ENCODE data around the gene TAF5.
A peak's percentile ranks its signal among the peaks of the same experiment; 100 is the strongest.

Gene TAF5

GRCh38 chr10:103413564-103413963 is 45.8 kb downstream of the TAF5 start:
- no peak for TF ChIP-seq TEAD4 (IDR thresholded peaks at IDR 0.05)
- no peak for TF ChIP-seq RAD21 (IDR thresholded peaks at IDR 0.05; ENCODE audit: low read depth)
- TF ChIP-seq TCF12 (IDR thresholded peaks at IDR 0.05; ENCODE audit: low read depth): no peak
- no peak for TF ChIP-seq TAF1 (IDR thresholded peaks at IDR 0.05; ENCODE audit: low read depth)
- no peak for TF ChIP-seq MAX (IDR thresholded peaks at IDR 0.05)

- TF ChIP-seq USF1 (IDR thresholded peaks at IDR 0.05): no peak
- no peak for TF ChIP-seq CEBPB (IDR thresholded peaks at IDR 0.05)
- no peak for TF ChIP-seq MAX (IDR thresholded peaks at IDR 0.05)
- no peak for TF ChIP-seq RAD21 (IDR thresholded peaks at IDR 0.05; ENCODE audit: low read depth)
- no peak for TF ChIP-seq YY1 (IDR thresholded peaks at IDR 0.05; ENCODE audit: low read depth)
- no peak for TF ChIP-seq TEAD4 (IDR thresholded peaks at IDR 0.05)
- TF ChIP-seq TCF12 (IDR thresholded peaks at IDR 0.05; ENCODE audit: low read depth): no peak
- TF ChIP-seq NFIC (IDR thresholded peaks at IDR 0.05): no peak
- no peak for TF ChIP-seq CREB1 (IDR thresholded peaks at IDR 0.05; ENCODE audit: low read depth)
These were observed 47.8 kb downstream of the TAF5 start for GRCh38 chr10:103415581-103415980.

- TF ChIP-seq EP300 (IDR thresholded peaks at IDR 0.05; ENCODE audit: borderline replicate concordance): no peak
- peak; percentile 54 for TF ChIP-seq RAD21 (IDR thresholded peaks at IDR 0.05; ENCODE audit: low read depth)
These were observed 48.8 kb downstream of the TAF5 start for GRCh38 chr10:103416436-103417147.

GRCh38 chr10:103417601-103418000 is 49.8 kb downstream of the TAF5 start:
- TF ChIP-seq YY1 (IDR thresholded peaks at IDR 0.05; ENCODE audit: low read depth) (no peak), USF1 (IDR thresholded peaks at IDR 0.05) (no peak), EP300 (IDR thresholded peaks at IDR 0.05; ENCODE audit: borderline replicate concordance) (no peak), NFIC (IDR thresholded peaks at IDR 0.05) (no peak), ZBTB7A (IDR thresholded peaks at IDR 0.05; ENCODE audit: low read depth) (no peak), FOXM1 (IDR thresholded peaks at IDR 0.05; ENCODE audit: borderline replicate concordance, low read depth) (no peak), TCF12 (IDR thresholded peaks at IDR 0.05; ENCODE audit: low read depth) (no peak), RAD21 (IDR thresholded peaks at IDR 0.05; ENCODE audit: low read depth) (no peak), CREB1 (IDR thresholded peaks at IDR 0.05; ENCODE audit: low read depth) (no peak), EGR1 (IDR thresholded peaks at IDR 0.05) (no peak), TAF1 (IDR thresholded peaks at IDR 0.05; ENCODE audit: low read depth) (no peak), MAX (IDR thresholded peaks at IDR 0.05) (no peak), TEAD4 (IDR thresholded peaks at IDR 0.05) (no peak), CEBPB (IDR thresholded peaks at IDR 0.05) (no peak), REST (IDR thresholded peaks at IDR 0.05; ENCODE audit: low read depth) (no peak)

- no peak for TF ChIP-seq REST (IDR thresholded peaks at IDR 0.05; ENCODE audit: low read depth)
- TF ChIP-seq YY1 (IDR thresholded peaks at IDR 0.05; ENCODE audit: low read depth): no peak
- TF ChIP-seq TCF12 (IDR thresholded peaks at IDR 0.05; ENCODE audit: low read depth): no peak
- no peak for TF ChIP-seq TEAD4 (IDR thresholded peaks at IDR 0.05)
- no peak for TF ChIP-seq MAX (IDR thresholded peaks at IDR 0.05)
- no peak for TF ChIP-seq ZBTB7A (IDR thresholded peaks at IDR 0.05; ENCODE audit: low read depth)
- no peak for TF ChIP-seq USF1 (IDR thresholded peaks at IDR 0.05)
- no peak for TF ChIP-seq CREB1 (IDR thresholded peaks at IDR 0.05; ENCODE audit: low read depth)
- TF ChIP-seq RAD21 (IDR thresholded peaks at IDR 0.05; ENCODE audit: low read depth): no peak
- no peak for TF ChIP-seq TAF1 (IDR thresholded peaks at IDR 0.05; ENCODE audit: low read depth)
These were observed 51.3 kb downstream of the TAF5 start for GRCh38 chr10:103419101-103419500.
